PFSK-1 (cell line): ENCODE measurements around the gene DDI2.

Experiments
- FOXP2 ChIP-seq: optimal IDR thresholded peaks from 2 replicates; pipeline ENCODE3; 2011; ENCODE audit warnings: borderline replicate concordance, control low read depth, inconsistent platforms; ENCODE audit not compliant: insufficient read depth; ENCODE audit errors: extremely low read length, extremely low read depth
- POLR2AphosphoS5 ChIP-seq: IDR thresholded peaks from 2 replicates; pipeline ENCODE4 v1.6.1; 2012; ENCODE audit warnings: low read depth, mild to moderate bottlenecking, control low read depth, low read length, moderate library complexity
- SIN3A ChIP-seq: IDR thresholded peaks from 2 replicates; pipeline ENCODE4 v1.6.1; 2012; ENCODE audit warnings: mild to moderate bottlenecking, low read length, moderate library complexity, borderline replicate concordance; ENCODE audit not compliant: insufficient read depth
- TAF1 ChIP-seq: IDR thresholded peaks from 2 replicates; pipeline ENCODE4 v1.6.1; 2012; ENCODE audit warnings: low read length, control low read depth, borderline replicate concordance; ENCODE audit not compliant: insufficient read depth
- TF ChIP-seq, protein P1 (sequence below), 2 experiments: IDR thresholded peaks; 2 replicates each; pipeline versions ENCODE4 v1.6.1 to v1.8.0; 2011 to 2012; ENCODE audit warnings: low read depth in 2 of 2, low read length in 2 of 2, control low read depth in 1 of 2, inconsistent platforms in 1 of 2, mild to moderate bottlenecking in 1 of 2, moderate library complexity in 1 of 2; ENCODE audit not compliant: insufficient read depth in 1 of 2

The DDI2 gene

GRCh38 chr1:15708486-15709137 lies 91.4 kb downstream of the DDI2 start:
- TF ChIP-seq TAF1: no peak
- TF ChIP-seq FOXP2: no peak
- TF ChIP-seq POLR2AphosphoS5: no peak
- TF ChIP-seq, protein P1, sequence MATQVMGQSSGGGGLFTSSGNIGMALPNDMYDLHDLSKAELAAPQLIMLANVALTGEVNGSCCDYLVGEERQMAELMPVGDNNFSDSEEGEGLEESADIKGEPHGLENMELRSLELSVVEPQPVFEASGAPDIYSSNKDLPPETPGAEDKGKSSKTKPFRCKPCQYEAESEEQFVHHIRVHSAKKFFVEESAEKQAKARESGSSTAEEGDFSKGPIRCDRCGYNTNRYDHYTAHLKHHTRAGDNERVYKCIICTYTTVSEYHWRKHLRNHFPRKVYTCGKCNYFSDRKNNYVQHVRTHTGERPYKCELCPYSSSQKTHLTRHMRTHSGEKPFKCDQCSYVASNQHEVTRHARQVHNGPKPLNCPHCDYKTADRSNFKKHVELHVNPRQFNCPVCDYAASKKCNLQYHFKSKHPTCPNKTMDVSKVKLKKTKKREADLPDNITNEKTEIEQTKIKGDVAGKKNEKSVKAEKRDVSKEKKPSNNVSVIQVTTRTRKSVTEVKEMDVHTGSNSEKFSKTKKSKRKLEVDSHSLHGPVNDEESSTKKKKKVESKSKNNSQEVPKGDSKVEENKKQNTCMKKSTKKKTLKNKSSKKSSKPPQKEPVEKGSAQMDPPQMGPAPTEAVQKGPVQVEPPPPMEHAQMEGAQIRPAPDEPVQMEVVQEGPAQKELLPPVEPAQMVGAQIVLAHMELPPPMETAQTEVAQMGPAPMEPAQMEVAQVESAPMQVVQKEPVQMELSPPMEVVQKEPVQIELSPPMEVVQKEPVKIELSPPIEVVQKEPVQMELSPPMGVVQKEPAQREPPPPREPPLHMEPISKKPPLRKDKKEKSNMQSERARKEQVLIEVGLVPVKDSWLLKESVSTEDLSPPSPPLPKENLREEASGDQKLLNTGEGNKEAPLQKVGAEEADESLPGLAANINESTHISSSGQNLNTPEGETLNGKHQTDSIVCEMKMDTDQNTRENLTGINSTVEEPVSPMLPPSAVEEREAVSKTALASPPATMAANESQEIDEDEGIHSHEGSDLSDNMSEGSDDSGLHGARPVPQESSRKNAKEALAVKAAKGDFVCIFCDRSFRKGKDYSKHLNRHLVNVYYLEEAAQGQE (IDR thresholded peaks at IDR 0.05; ENCODE audit: insufficient read depth in 1 of 2, low read depth in 2 of 2, low read length in 2 of 2): no peak
- no peak for TF ChIP-seq SIN3A

- TF ChIP-seq SIN3A (no peak), FOXP2 (no peak), TAF1 (no peak), POLR2AphosphoS5 (no peak)
- TF ChIP-seq, protein P1 (IDR thresholded peaks at IDR 0.05; ENCODE audit: insufficient read depth in 1 of 2, low read depth in 2 of 2, low read length in 2 of 2): no peak
Observed at GRCh38 chr1:15709226-15709625, 92.0 kb downstream of the DDI2 start.

DNA sequence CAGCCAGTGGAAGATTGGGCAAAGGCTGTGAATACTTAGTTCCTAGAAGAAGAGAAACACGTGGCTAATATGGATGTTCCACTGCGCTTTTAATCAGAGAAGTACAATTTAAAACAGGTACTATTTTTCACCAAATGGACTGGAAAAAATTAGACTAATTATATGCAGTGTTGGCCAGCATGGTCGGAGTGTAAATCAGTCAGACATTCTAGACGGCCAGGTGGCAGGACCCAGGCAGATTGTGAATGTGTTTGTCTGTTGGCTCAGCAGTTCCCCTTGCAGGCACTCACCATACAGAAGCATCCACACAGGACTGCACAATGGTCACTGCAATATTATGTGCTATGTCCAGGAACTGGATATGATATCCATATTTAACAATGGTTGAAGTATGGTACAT lies 94.9 kb downstream of the DDI2 start:
- TF ChIP-seq SIN3A (no peak), TAF1 (no peak), FOXP2 (no peak), POLR2AphosphoS5 (no peak)
- TF ChIP-seq, protein P1 (IDR thresholded peaks at IDR 0.05; ENCODE audit: insufficient read depth in 1 of 2, low read depth in 2 of 2, low read length in 2 of 2): no peak

GRCh38 chr1:15714406-15715136 lies 97.3 kb downstream of the DDI2 start:
- TF ChIP-seq POLR2AphosphoS5: no peak
- no peak for TF ChIP-seq SIN3A
- TF ChIP-seq, protein P1 (IDR thresholded peaks at IDR 0.05; ENCODE audit: insufficient read depth in 1 of 2, low read depth in 2 of 2, low read length in 2 of 2): no peak
- no peak for TF ChIP-seq FOXP2
- no peak for TF ChIP-seq TAF1
